IgD-negative memory B cell (primary cell): ENCODE data around the gene MAB21L2. TPM values are rescaled to one million over a fixed set of nuclear protein-coding genes. Genes with fewer than 3 reads are reported as not detected.
A peak's percentile ranks its signal among the peaks of the same experiment; 100 is the strongest.

ENCODE experiments used
- H3K27ac Mint-ChIP-seq, 3 donors: one replicate each; pipeline ENCODE4 v1.8.0; 2020 to 2022; ENCODE audit warnings: mild to moderate bottlenecking in 3 of 3, mixed read lengths in 3 of 3, moderate library complexity in 1 of 3
- H3K27me3 Mint-ChIP-seq: one replicate; pipeline ENCODE4 v1.8.0; 2021; ENCODE audit warnings: mixed read lengths
- H3K36me3 Mint-ChIP-seq: one replicate; pipeline ENCODE4 v1.8.0; 2020; ENCODE audit warnings: mild to moderate bottlenecking, mixed read lengths
- H3K4me1 Mint-ChIP-seq, 3 donors: one replicate each; pipeline ENCODE4 v1.8.0; 2020 to 2022; ENCODE audit warnings: mixed read lengths in 3 of 3, mild to moderate bottlenecking in 1 of 3
- H3K4me3 Mint-ChIP-seq, 4 donors: one replicate each; pipeline ENCODE4 v1.8.0; 2020 to 2022; ENCODE audit warnings: mild to moderate bottlenecking in 4 of 4, mixed read lengths in 4 of 4, moderate library complexity in 3 of 4
- H3K9me3 Mint-ChIP-seq, 3 donors: one replicate each; pipeline ENCODE4 v1.8.0; 2020 to 2021; ENCODE audit warnings: mixed read lengths in 3 of 3, mild to moderate bottlenecking in 1 of 3
- polyA plus RNA-seq: library from polyadenylated mRNA; unstranded; fragments of 300-500 nt; fragmentation: Illumina TruSeq; gene quantifications from one replicate; pipeline ENCODE4 v1.2.3, GENCODE V29; 2021

The MAB21L2 gene
- polyA plus RNA-seq, 1 donor from 2014 or later: not detected

DNA sequence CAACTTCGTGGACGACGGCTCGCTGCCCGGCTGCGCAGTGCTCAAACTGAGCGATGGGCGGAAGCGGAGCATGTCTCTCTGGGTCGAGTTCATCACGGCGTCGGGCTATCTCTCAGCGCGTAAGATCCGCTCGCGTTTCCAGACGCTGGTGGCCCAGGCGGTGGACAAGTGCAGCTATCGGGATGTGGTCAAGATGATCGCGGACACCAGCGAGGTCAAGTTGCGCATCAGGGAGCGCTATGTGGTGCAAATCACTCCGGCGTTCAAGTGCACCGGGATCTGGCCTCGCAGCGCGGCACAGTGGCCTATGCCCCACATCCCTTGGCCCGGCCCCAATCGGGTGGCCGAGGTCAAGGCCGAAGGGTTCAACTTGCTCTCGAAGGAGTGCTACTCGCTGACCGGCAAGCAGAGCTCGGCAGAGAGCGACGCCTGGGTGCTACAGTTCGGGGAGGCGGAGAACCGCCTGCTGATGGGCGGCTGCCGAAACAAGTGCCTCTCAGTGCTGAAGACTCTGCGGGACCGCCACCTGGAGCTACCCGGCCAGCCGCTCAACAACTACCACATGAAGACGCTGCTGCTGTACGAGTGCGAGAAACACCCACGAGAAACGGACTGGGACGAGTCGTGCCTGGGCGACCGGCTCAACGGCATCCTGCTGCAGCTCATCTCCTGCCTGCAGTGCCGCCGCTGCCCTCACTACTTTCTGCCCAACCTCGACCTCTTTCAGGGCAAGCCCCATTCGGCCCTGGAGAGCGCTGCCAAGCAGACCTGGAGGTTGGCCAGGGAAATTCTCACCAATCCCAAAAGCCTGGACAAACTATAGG lies 1.5 kb downstream of the MAB21L2 start:
- Mint-ChIP-seq H3K4me1 (no peaks in the 10 kb centered on the region), H3K9me3 (peaks cover 0 to 4% (median 2%) of the 10 kb centered on the region in 3 donors), H3K4me3 (no peak overlapping the region), H3K27me3 (no peaks in the 10 kb centered on the region), H3K36me3 (peaks cover 18% of the 10 kb centered on the region), H3K27ac (no peak overlapping the region)

DNA sequence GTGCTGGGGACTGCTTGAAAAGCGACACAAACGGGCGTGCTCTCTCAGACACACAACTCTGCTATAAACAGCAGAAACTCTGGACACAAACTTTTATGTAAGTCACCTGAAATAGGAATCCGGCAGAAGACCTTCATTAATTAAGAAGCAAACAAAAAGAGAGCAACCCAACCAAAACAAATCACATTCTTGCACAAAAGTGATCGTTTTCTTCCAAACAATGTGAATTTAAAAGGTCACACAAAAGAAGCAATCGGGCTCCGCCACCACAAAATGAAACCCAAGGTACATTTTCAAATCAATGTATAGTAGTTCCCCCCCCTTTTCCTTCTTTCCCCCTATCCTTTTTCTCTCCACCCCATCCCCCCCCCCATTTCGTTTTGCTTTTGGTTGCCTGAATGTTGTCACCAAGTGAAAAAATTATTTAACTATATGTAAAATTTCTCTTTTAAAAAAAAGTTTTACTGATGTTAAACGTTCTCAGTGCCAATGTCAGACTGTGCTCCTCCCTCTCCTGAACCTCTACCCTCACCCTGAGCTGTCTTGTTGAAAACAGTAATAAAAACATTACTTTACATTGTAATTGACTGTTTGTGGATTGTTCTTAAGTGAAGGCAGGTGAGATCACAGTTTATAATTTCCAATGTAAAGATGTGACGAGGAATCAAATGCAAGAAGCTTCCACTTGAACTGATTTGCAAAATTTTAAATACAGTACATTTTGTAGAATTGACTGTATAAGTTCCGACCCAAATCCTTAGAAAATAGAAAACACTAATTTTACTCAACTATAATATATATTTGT lies 2.4 kb downstream of the MAB21L2 start:
- Mint-ChIP-seq H3K4me3 (no peak overlapping the region), H3K27ac (no peak overlapping the region), H3K4me1 (no peaks in the 10 kb centered on the region), H3K36me3 (peaks cover 14% of the 10 kb centered on the region), H3K9me3 (peaks cover 0 to 2% (median 2%) of the 10 kb centered on the region in 3 donors), H3K27me3 (no peaks in the 10 kb centered on the region)

GRCh38 chr4:150585611-150586010 lies 3.7 kb downstream of the MAB21L2 start:
- H3K27ac Mint-ChIP-seq: no peak overlapping the region
- no peak overlapping the region for H3K4me3 Mint-ChIP-seq

DNA sequence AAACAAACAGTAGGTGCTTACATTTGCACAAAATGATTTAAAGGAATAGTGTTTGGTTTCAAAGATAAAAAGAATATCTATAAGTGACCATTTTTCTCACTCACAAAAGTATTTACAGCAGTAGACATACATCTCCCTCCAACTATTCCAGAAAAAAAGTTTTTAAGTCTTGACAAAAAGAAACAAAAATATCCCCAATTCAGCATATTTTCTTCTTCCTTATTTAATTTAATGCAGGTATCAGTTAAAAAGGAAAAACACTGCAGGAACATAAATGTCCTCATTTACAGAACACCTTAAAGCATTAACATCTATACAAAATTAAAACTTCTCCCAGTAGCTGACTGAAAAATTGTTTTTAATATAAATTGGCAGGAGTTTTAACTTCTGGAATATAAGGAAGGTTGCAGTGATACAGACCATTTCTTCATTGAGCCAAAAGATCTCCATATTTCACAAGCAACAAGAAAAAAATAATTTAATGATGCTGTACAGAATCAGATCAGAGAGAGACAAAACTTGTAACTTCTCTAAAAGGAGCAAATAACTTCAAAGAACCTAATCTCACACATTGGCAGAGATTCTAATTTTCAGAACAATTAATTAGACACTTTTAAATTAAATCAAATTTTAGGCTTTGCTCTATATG lies 4.3 kb downstream of the MAB21L2 start:
- Mint-ChIP-seq H3K4me3 (no peak overlapping the region), H3K36me3 (peaks cover 12% of the 10 kb centered on the region), H3K27ac (peak overlapping the region in 1 of 3 donors; percentile 6), H3K9me3 (peaks cover 0 to 2% (median 2%) of the 10 kb centered on the region in 3 donors), H3K27me3 (no peaks in the 10 kb centered on the region), H3K4me1 (no peaks in the 10 kb centered on the region)

More at GRCh38 chr4:150585611-150586010, 3.7 kb downstream of the MAB21L2 start:
- H3K27me3 Mint-ChIP-seq: no peaks in the 10 kb centered on the region
- H3K9me3 Mint-ChIP-seq: peaks cover 0 to 2% (median 2%) of the 10 kb centered on the region in 3 donors
- H3K36me3 Mint-ChIP-seq: peaks cover 11% of the 10 kb centered on the region
- H3K4me1 Mint-ChIP-seq: no peaks in the 10 kb centered on the region

GRCh38 chr4:150588316-150588715 lies 6.4 kb downstream of the MAB21L2 start:
- H3K36me3 Mint-ChIP-seq: peaks cover 12% of the 10 kb centered on the region
- no peaks in the 10 kb centered on the region for H3K27me3 Mint-ChIP-seq
- H3K4me1 Mint-ChIP-seq: no peaks in the 10 kb centered on the region
- H3K4me3 Mint-ChIP-seq: no peak overlapping the region
- no peak overlapping the region for H3K27ac Mint-ChIP-seq
- H3K9me3 Mint-ChIP-seq: peaks cover 0 to 2% (median under 1%) of the 10 kb centered on the region in 3 donors

DNA sequence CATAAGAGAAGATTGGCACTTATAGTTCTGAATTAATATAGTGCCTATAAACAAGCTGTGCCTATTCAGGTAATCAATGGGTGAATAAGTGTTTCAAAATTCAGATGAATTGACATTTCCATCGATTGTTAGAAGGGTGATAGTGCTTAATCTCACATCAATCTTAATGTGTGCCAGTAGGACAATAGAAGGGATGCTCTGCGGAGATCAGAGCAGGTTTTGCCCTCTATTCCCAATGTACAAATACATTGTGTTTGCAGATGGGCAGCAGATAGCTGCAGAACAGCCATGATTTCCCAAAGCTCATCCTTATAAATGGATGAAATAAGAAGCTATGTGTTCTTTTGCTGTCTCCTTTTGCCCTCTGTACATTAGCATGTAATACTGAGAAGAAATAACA lies 7.2 kb downstream of the MAB21L2 start:
- H3K27me3 Mint-ChIP-seq: no peaks in the 10 kb centered on the region
- no peaks in the 10 kb centered on the region for H3K9me3 Mint-ChIP-seq
- H3K4me1 Mint-ChIP-seq: no peaks in the 10 kb centered on the region
- H3K36me3 Mint-ChIP-seq: peaks cover 11% of the 10 kb centered on the region
- no peak overlapping the region for H3K27ac Mint-ChIP-seq
- no peak overlapping the region for H3K4me3 Mint-ChIP-seq

DNA sequence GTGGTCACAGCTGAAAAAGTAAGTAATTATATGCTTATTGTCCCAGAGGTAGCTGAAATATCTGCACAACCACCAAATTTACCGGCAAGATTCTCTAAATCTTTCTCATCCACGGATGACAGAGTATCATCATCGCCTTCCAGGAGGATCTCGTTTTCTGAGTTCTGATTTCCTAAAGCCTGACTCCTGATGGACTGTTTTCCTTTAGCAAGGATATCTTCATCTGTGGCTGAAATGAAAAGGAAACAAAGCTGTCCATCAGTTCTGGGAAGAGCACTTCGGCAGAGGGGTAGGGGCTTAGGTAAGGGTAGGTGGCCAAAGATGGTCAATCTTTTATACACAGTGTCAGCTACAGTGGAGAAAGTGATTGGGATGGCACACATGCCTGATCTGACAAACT lies 8.7 kb downstream of the MAB21L2 start:
- no peaks in the 10 kb centered on the region for H3K9me3 Mint-ChIP-seq
- H3K27ac Mint-ChIP-seq: peak overlapping the region in 1 of 3 donors; percentile 22
- H3K36me3 Mint-ChIP-seq: peaks cover 6% of the 10 kb centered on the region
- no peaks in the 10 kb centered on the region for H3K4me1 Mint-ChIP-seq
- H3K4me3 Mint-ChIP-seq: no peak overlapping the region
- no peaks in the 10 kb centered on the region for H3K27me3 Mint-ChIP-seq

GRCh38 chr4:150591406-150591805 lies 9.5 kb downstream of the MAB21L2 start:
- peak overlapping the region in 1 of 3 donors; percentile 54 for H3K27ac Mint-ChIP-seq

DNA sequence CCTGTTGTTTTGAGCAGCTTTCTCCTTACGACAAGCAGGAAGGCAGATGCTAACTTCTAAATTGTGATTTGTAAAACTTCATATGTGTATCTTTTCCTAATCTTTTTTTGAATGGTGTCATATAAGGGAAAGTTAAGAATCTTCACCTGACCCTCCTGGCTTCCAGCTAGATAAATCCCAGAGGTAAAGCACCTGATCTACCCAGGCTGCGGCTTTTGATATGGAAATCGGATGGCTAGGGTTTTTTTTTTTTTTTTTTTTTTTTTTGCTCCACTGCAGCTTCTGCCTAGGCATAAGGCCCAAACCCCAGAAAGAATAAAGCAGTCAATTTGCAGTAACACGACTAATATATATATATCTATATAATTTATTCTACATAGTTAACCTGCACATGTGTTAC lies 10.0 kb downstream of the MAB21L2 start:
- peak overlapping the region in 1 of 3 donors; percentile 54 for H3K27ac Mint-ChIP-seq
- H3K27me3 Mint-ChIP-seq: no peaks in the 10 kb centered on the region
- no peak overlapping the region for H3K4me3 Mint-ChIP-seq
- H3K9me3 Mint-ChIP-seq: no peaks in the 10 kb centered on the region
- H3K4me1 Mint-ChIP-seq: no peaks in the 10 kb centered on the region
- peaks cover 6% of the 10 kb centered on the region for H3K36me3 Mint-ChIP-seq

More at GRCh38 chr4:150591406-150591805, 9.5 kb downstream of the MAB21L2 start:
- Mint-ChIP-seq H3K27me3 (no peaks in the 10 kb centered on the region), H3K4me3 (no peak overlapping the region), H3K4me1 (no peaks in the 10 kb centered on the region), H3K9me3 (no peaks in the 10 kb centered on the region), H3K36me3 (peaks cover 6% of the 10 kb centered on the region)

DNA sequence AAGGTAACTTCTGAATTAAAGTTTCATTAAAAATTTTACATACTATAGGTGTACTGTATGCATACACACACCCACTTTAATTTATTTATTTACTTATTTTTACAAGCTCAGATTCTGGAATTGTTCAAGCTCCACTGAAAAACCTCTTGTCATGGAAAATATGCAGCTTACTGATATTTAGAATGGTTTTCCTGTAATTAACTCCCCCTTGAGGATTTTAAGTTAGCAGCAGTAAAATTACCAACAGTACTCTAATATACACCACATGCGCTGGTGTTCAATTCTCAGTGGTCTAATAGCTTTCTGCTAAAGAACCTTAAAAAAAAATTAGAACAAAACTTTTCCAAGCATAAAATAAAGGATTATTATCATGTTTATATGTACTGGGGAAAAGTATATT lies 12.0 kb downstream of the MAB21L2 start:
- Mint-ChIP-seq H3K27ac (no peak overlapping the region), H3K9me3 (no peaks in the 10 kb centered on the region), H3K27me3 (no peaks in the 10 kb centered on the region), H3K4me1 (no peaks in the 10 kb centered on the region), H3K4me3 (no peak overlapping the region), H3K36me3 (peaks cover 6% of the 10 kb centered on the region)

GRCh38 chr4:150598909-150599308 lies 17.0 kb downstream of the MAB21L2 start:
- Mint-ChIP-seq H3K4me1 (no peaks in the 10 kb centered on the region), H3K4me3 (no peak overlapping the region), H3K9me3 (no peaks in the 10 kb centered on the region), H3K36me3 (peaks cover 2% of the 10 kb centered on the region), H3K27ac (no peak overlapping the region), H3K27me3 (no peaks in the 10 kb centered on the region)

DNA sequence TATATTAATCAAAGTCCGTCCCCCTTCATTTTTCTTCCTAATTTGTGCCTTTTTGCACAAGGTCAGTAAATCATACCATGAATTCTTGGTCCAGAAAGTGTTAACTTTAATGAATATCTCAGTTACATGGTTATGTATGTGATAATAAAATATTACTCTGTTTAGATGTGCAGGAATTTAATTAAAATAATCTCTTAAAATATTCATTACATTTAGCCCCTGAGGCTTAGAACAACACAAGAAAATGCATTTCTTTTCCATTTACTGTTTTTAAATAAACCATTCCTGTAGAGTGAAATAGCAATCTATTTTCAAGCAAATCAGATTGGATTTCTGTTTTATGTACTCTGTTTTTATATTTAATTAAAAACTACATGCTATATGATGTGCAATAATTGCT lies 17.6 kb downstream of the MAB21L2 start:
- H3K27ac Mint-ChIP-seq: no peak overlapping the region
- no peaks in the 10 kb centered on the region for H3K4me1 Mint-ChIP-seq
- H3K27me3 Mint-ChIP-seq: no peaks in the 10 kb centered on the region
- peaks cover 2% of the 10 kb centered on the region for H3K36me3 Mint-ChIP-seq
- no peak overlapping the region for H3K4me3 Mint-ChIP-seq
- no peaks in the 10 kb centered on the region for H3K9me3 Mint-ChIP-seq

- Mint-ChIP-seq H3K4me1 (no peaks in the 10 kb centered on the region), H3K27me3 (no peaks in the 10 kb centered on the region), H3K36me3 (no peaks in the 10 kb centered on the region), H3K9me3 (no peaks in the 10 kb centered on the region), H3K27ac (peak overlapping the region in 1 of 3 donors; percentile 50), H3K4me3 (no peak overlapping the region)
These were observed 19.0 kb downstream of the MAB21L2 start for GRCh38 chr4:150600812-150601445.

DNA sequence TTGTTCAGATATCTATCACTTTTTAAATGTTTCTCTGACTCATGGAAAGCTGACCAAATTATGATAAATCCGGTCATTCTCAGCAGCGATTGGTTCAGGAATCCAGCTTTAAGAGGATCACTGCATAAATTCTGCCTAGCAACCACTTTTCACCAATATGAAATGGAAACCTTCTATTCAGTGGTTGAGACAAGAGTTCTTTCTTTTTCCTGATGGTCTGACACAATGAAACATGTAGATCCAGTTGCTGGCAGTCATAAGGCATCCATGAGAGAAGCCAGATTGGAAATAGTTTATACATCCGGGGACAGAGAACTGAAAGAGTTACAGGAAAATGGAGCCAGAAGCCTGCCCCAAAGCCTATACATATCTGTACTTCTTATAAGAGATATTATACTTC lies 27.2 kb downstream of the MAB21L2 start:
- H3K36me3 Mint-ChIP-seq: peaks cover 5% of the 10 kb centered on the region
- H3K27ac Mint-ChIP-seq: peak overlapping the region in 1 of 3 donors; percentile 85
- H3K27me3 Mint-ChIP-seq: no peaks in the 10 kb centered on the region
- H3K4me1 Mint-ChIP-seq: peaks cover 0 to 2% (median 0%) of the 10 kb centered on the region in 3 donors
- no peak overlapping the region for H3K4me3 Mint-ChIP-seq
- no peaks in the 10 kb centered on the region for H3K9me3 Mint-ChIP-seq
